GM12872 (cell line): ENCODE results near the gene CERS1.

ENCODE experiments used
- CTCF ChIP-seq: IDR thresholded peaks from 3 replicates; pipeline ENCODE4 v1.5.1; 2011; ENCODE audit warnings: low read depth, mild to moderate bottlenecking, low read length, moderate library complexity; ENCODE audit not compliant: insufficient read depth

Gene CERS1

GRCh38 chr19:18939922-18940768, 44.2 kb upstream of the CERS1 start:
- no peak for TF ChIP-seq CTCF

- no peak for TF ChIP-seq CTCF
Measured at GRCh38 chr19:18939163-18939562, 43.2 kb upstream of the CERS1 start.

GRCh38 chr19:18933297-18933696, 37.3 kb upstream of the CERS1 start:
- TF ChIP-seq CTCF, result no peak

GRCh38 chr19:18932216-18932841, 36.4 kb upstream of the CERS1 start:
- no peak for TF ChIP-seq CTCF

GRCh38 chr19:18931316-18932162, 35.6 kb upstream of the CERS1 start:
- TF ChIP-seq CTCF, result no peak

- TF ChIP-seq CTCF, result no peak
Measured at GRCh38 chr19:18929311-18929710, 33.4 kb upstream of the CERS1 start.

- no peak for TF ChIP-seq CTCF
Measured at GRCh38 chr19:18928018-18928805, 32.3 kb upstream of the CERS1 start.
